Measurements from ENCODE around the gene ELK3. TPM values are rescaled to one million over a fixed set of nuclear protein-coding genes. Genes with fewer than 3 reads are reported as not detected.

Gene ELK3
- total RNA-seq, 2 donors from 2014 or later, result 4.9 to 8.0 TPM

- no peak overlapping the region for H3K27ac ChIP-seq
- H3K27me3 ChIP-seq, result no peaks in the 10 kb centered on the region
- TF ChIP-seq CTCF (IDR thresholded peaks at IDR 0.05) (no peak), POLR2A (IDR thresholded peaks at IDR 0.05) (no peak)
- no peak for DNase-seq
- H3K4me3 ChIP-seq, result no peak overlapping the region
- H3K36me3 ChIP-seq (replicated peaks in 1 of 2; ENCODE audit: insufficient read depth in 1 of 2, low read depth in 2 of 2), result no peaks in the 10 kb centered on the region
- no peaks in the 10 kb centered on the region for H3K4me1 ChIP-seq
- ATAC-seq, result no peak
- WGBS, 2 donors, result 71 to 83% methylated on average over 3 of the region's 3 CpGs
- intact Hi-C loops (cut with DNase I), result no loop called here
- H3K9me3 ChIP-seq, result no peaks in the 10 kb centered on the region
Observed at GRCh38 chr12:96171905-96172304, 22.3 kb upstream of the ELK3 start.

- DNase-seq, result no peak
- Histone ChIP-seq H3K27ac (no peak overlapping the region), H3K4me1 (no peaks in the 10 kb centered on the region), H3K36me3 (replicated peaks in 1 of 2; ENCODE audit: insufficient read depth in 1 of 2, low read depth in 2 of 2) (no peaks in the 10 kb centered on the region), H3K9me3 (no peaks in the 10 kb centered on the region), H3K4me3 (no peak overlapping the region), H3K27me3 (no peaks in the 10 kb centered on the region)
- intact Hi-C loops (cut with DNase I), result no loop called here
- TF ChIP-seq POLR2A (IDR thresholded peaks at IDR 0.05) (no peak), CTCF (IDR thresholded peaks at IDR 0.05) (no peak)
- WGBS, 2 donors, result 65 to 74% methylated on average over 4 of the region's 4 CpGs
- no peak for ATAC-seq
Observed at GRCh38 chr12:96172981-96173380, 21.2 kb upstream of the ELK3 start.

- no peak overlapping the region for H3K4me3 ChIP-seq
- DNase-seq, result no peak
- WGBS, 2 donors, result 88 to 100% methylated on average over 1 of the region's 1 CpG
- ATAC-seq, result no peak
- no peak for TF ChIP-seq POLR2A (IDR thresholded peaks at IDR 0.05)
- no peak for TF ChIP-seq CTCF (IDR thresholded peaks at IDR 0.05)
- no peaks in the 10 kb centered on the region for H3K36me3 ChIP-seq (replicated peaks in 1 of 2; ENCODE audit: insufficient read depth in 1 of 2, low read depth in 2 of 2)
- intact Hi-C loops (cut with DNase I), result no loop called here
- no peaks in the 10 kb centered on the region for H3K4me1 ChIP-seq
- H3K27me3 ChIP-seq, result no peaks in the 10 kb centered on the region
- no peak overlapping the region for H3K27ac ChIP-seq
- no peaks in the 10 kb centered on the region for H3K9me3 ChIP-seq
Observed at GRCh38 chr12:96176575-96176974, 17.6 kb upstream of the ELK3 start.

- no peak for TF ChIP-seq CTCF (IDR thresholded peaks at IDR 0.05)
- no peak for TF ChIP-seq POLR2A (IDR thresholded peaks at IDR 0.05)
- H3K27ac ChIP-seq, result no peak overlapping the region
- intact Hi-C loops (cut with DNase I), result no loop called here
- H3K4me3 ChIP-seq, result no peak overlapping the region
- H3K36me3 ChIP-seq (replicated peaks in 1 of 2; ENCODE audit: insufficient read depth in 1 of 2, low read depth in 2 of 2), result no peaks in the 10 kb centered on the region
- DNase-seq (peak in 1 of 4 donors; percentile 26), ATAC-seq (no peak)
- H3K4me1 ChIP-seq, result no peaks in the 10 kb centered on the region
- 73 to 93% methylated on average over 1 of the region's 1 CpG for WGBS, 2 donors
- no peaks in the 10 kb centered on the region for H3K9me3 ChIP-seq
- no peaks in the 10 kb centered on the region for H3K27me3 ChIP-seq
Observed at GRCh38 chr12:96177013-96177412, 17.2 kb upstream of the ELK3 start.

- Histone ChIP-seq H3K27me3 (no peaks in the 10 kb centered on the region), H3K4me1 (no peaks in the 10 kb centered on the region), H3K36me3 (replicated peaks in 1 of 2; ENCODE audit: insufficient read depth in 1 of 2, low read depth in 2 of 2) (no peaks in the 10 kb centered on the region), H3K9me3 (no peaks in the 10 kb centered on the region), H3K4me3 (no peak overlapping the region), H3K27ac (no peak overlapping the region)
- no peak for ATAC-seq
- no peak for TF ChIP-seq CTCF (IDR thresholded peaks at IDR 0.05)
- TF ChIP-seq POLR2A (IDR thresholded peaks at IDR 0.05), result no peak
- DNase-seq, result no peak
- WGBS, 2 donors, result 77 to 83% methylated on average over 4 of the region's 4 CpGs
- intact Hi-C loops (cut with DNase I), result no loop called here
Observed at GRCh38 chr12:96183734-96184370, 10.3 kb upstream of the ELK3 start.

All from body of pancreas (tissue), 4 donors.